IMR-90 (cell line): ENCODE data around the gene CLEC6A. TPM values are rescaled to one million over a fixed set of nuclear protein-coding genes. Genes with fewer than 3 reads are reported as not detected.

Experiments
- ATAC-seq: fragments of 200-7000 bp; cut with Tn5 transposase; 2 replicates; pipeline ENCODE4 v1.9.1; 2020; ENCODE audit warnings: low read depth, mild to moderate bottlenecking, moderate library complexity
- BruUV-seq: library from RNA; stranded (reverse); fragments of 400-500 nt; replicated peaks from 2 replicates; lab custom pipeline; 2021; lab: Mats Ljungman, UMichigan
- CTCF ChIA-PET: fragments of 300-600 bp; formaldehyde crosslinking; extraction: SDS; loops from one replicate; lab custom pipeline; 2021; ENCODE audit warnings: antibody characterized with exemption; lab: Yijun Ruan, JAX
- POLR2A ChIA-PET: fragments of 300-600 bp; sonication (Branson Sonifier 250); formaldehyde crosslinking; loops from one replicate; lab custom pipeline; 2022; ENCODE audit warnings: antibody characterized with exemption; ENCODE audit not compliant: unreplicated experiment; lab: Charles Lee
- DNase-seq: peaks from one replicate; pipeline ENCODE4 v3.0.0; 2013
- H2AFZ ChIP-seq: replicated peaks from 2 replicates; pipeline ENCODE3; 2013; ENCODE audit warnings: low read length, mild to moderate bottlenecking; ENCODE audit not compliant: poor library complexity
- H2AK5ac ChIP-seq: 2 replicates; pipeline ENCODE4 v1.6.1; 2013; ENCODE audit warnings: low read depth, low read length, inconsistent platforms
- H2AK9ac ChIP-seq: replicated peaks from 2 replicates; pipeline ENCODE3; 2013; ENCODE audit warnings: mild to moderate bottlenecking, low read depth, low read length, moderate library complexity; ENCODE audit not compliant: poor library complexity
- H2BK120ac ChIP-seq: 2 replicates; pipeline ENCODE4 v1.6.1; 2013; ENCODE audit warnings: low read depth, low read length, inconsistent platforms
- H2BK15ac ChIP-seq: 3 replicates; pipeline ENCODE4 v1.6.1; 2013; ENCODE audit warnings: low read depth, low read length, inconsistent platforms
- H2BK20ac ChIP-seq: 2 replicates; pipeline ENCODE4 v1.6.1; 2013; ENCODE audit warnings: low read depth, mild to moderate bottlenecking, inconsistent platforms, low read length, moderate library complexity
- H2BK5ac ChIP-seq: 2 replicates; pipeline ENCODE4 v1.6.1; 2013; ENCODE audit warnings: mild to moderate bottlenecking, low read depth, low read length, inconsistent platforms; ENCODE audit not compliant: poor library complexity, severe bottlenecking
- H3K14ac ChIP-seq: replicated peaks from 2 replicates; pipeline ENCODE4 v1.6.1; 2013; ENCODE audit warnings: low read depth, low read length, inconsistent platforms
- H3K18ac ChIP-seq: 2 replicates; pipeline ENCODE4 v1.6.1; 2013; ENCODE audit warnings: low read depth, low read length, control low read depth
- H3K23ac ChIP-seq: 2 replicates; pipeline ENCODE4 v1.6.1; 2013; ENCODE audit warnings: low read depth, low read length, inconsistent platforms
- H3K27ac ChIP-seq: 2 replicates; pipeline ENCODE4 v1.5.1; 2013; ENCODE audit warnings: mild to moderate bottlenecking, control low read depth, low read length; ENCODE audit not compliant: insufficient read depth
- H3K27me3 ChIP-seq: 2 replicates; pipeline ENCODE4 v1.6.1; 2013; ENCODE audit warnings: low read length; ENCODE audit not compliant: control insufficient read depth, insufficient read depth
- H3K36me3 ChIP-seq: 2 replicates; pipeline ENCODE4 v1.6.1; 2013; ENCODE audit warnings: low read length, mixed read lengths; ENCODE audit not compliant: control insufficient read depth, insufficient read depth
- H3K4ac ChIP-seq: 2 replicates; pipeline ENCODE4 v1.6.1; 2013; ENCODE audit warnings: low read depth, low read length, inconsistent platforms
- H3K4me1 ChIP-seq: 2 replicates; pipeline ENCODE4 v1.6.1; 2013; ENCODE audit warnings: low read length, mixed read lengths; ENCODE audit not compliant: control insufficient read depth, insufficient read depth
- H3K4me2 ChIP-seq: 2 replicates; pipeline ENCODE4 v1.6.1; 2013; ENCODE audit warnings: low read depth, mild to moderate bottlenecking, control low read depth, low read length, moderate library complexity
- H3K4me3 ChIP-seq: 2 replicates; pipeline ENCODE4 v1.5.1; 2013; ENCODE audit warnings: low read depth, mild to moderate bottlenecking, control low read depth, low read length, moderate library complexity; ENCODE audit not compliant: insufficient read depth
- H3K56ac ChIP-seq: 2 replicates; pipeline ENCODE4 v1.6.1; 2013; ENCODE audit warnings: low read length, inconsistent platforms; ENCODE audit not compliant: insufficient read depth; ENCODE audit errors: extremely low read depth
- H3K79me1 ChIP-seq, 2 experiments: 2 replicates each; pipeline ENCODE4 v1.6.1; 2013; ENCODE audit warnings: low read length in 2 of 2, inconsistent platforms in 1 of 2, low read depth in 1 of 2
- H3K9ac ChIP-seq: 2 replicates; pipeline ENCODE4 v1.6.1; 2013; ENCODE audit warnings: low read depth, low read length, control low read depth
- H3K9me1 ChIP-seq: 2 replicates; pipeline ENCODE4 v1.6.1; 2013; ENCODE audit warnings: low read length, inconsistent platforms; ENCODE audit not compliant: insufficient read depth
- H3K9me3 ChIP-seq: 2 replicates; pipeline ENCODE4 v1.6.1; 2013; ENCODE audit warnings: low read length; ENCODE audit not compliant: control insufficient read depth, insufficient read depth
- H4K20me1 ChIP-seq: 2 replicates; pipeline ENCODE4 v1.6.1; 2013; ENCODE audit warnings: low read length, inconsistent platforms; ENCODE audit not compliant: insufficient read depth
- H4K5ac ChIP-seq: 2 replicates; pipeline ENCODE4 v1.6.1; 2013; ENCODE audit warnings: mild to moderate bottlenecking, low read depth, low read length, control low read depth
- H4K8ac ChIP-seq, 2 experiments: 2 replicates each; pipeline ENCODE4 v1.6.1; 2013; ENCODE audit warnings: low read depth in 2 of 2, low read length in 2 of 2, control low read depth in 1 of 2, inconsistent platforms in 1 of 2
- H4K91ac ChIP-seq: 2 replicates; pipeline ENCODE4 v1.6.1; 2013; ENCODE audit warnings: low read depth, low read length, inconsistent platforms; ENCODE audit not compliant: insufficient read depth
- BHLHE40 ChIP-seq: fragments of 150-350 bp; IDR thresholded peaks from 2 replicates; pipeline ENCODE4 v1.6.1; 2016; ENCODE audit warnings: mild to moderate bottlenecking, low read depth, low read length
- CEBPB ChIP-seq: IDR thresholded peaks from 2 replicates; pipeline ENCODE4 v1.6.1; 2012; ENCODE audit warnings: low read depth, low read length, improper control_type of control experiment
- MAFK ChIP-seq: IDR thresholded peaks from 2 replicates; pipeline ENCODE4 v1.6.1; 2012; ENCODE audit warnings: low read depth, low read length, improper control_type of control experiment
- MAZ ChIP-seq: IDR thresholded peaks from 2 replicates; pipeline ENCODE4 v1.6.1; 2012; ENCODE audit warnings: low read depth, mild to moderate bottlenecking, low read length, improper control_type of control experiment, moderate library complexity, borderline replicate concordance
- MXI1 ChIP-seq: IDR thresholded peaks from 2 replicates; pipeline ENCODE4 v1.6.1; 2012; ENCODE audit warnings: low read depth, mild to moderate bottlenecking, low read length, moderate library complexity, borderline replicate concordance
- RFX5 ChIP-seq: IDR thresholded peaks from 2 replicates; pipeline ENCODE4 v1.8.0; 2012; ENCODE audit warnings: low read depth, mild to moderate bottlenecking, low read length, moderate library complexity
- WGBS, 2 experiments: methylation state at CpG; one replicate each; pipeline versions ENCODE4 v1.1.5 to v1.1.7; 2013; ENCODE audit warnings: missing lambda C conversion rate in 2 of 2; ENCODE audit not compliant: insufficient read length in 1 of 2; ENCODE audit errors: extremely low coverage in 2 of 2; 5-methylcytosine and 5-hydroxymethylcytosine counted together
- dilution Hi-C: fragments of 300-500 bp; cut with HindIII; formaldehyde crosslinking; loops from one replicate; pipeline ENCODE4 v1.14.3; 2018; ENCODE audit warnings: low sequenced_read_pairs; ENCODE audit not compliant: unreplicated experiment
- in situ Hi-C: fragments of 300-500 bp; cut with MboI; formaldehyde crosslinking; loops from 3 replicates; pipeline ENCODE4 v1.14.3; 2019; ENCODE audit warnings: low sequenced_read_pairs, inconsistent platforms, mixed read lengths
- intact Hi-C: fragments of 100-400 bp; cut with micrococcal nuclease; formaldehyde crosslinking; loops from 2 replicates; pipeline ENCODE4 v1.10.0; 2022
- polyA plus RNA-seq, 3 experiments: library from polyadenylated mRNA; depleted of rRNA; stranded (reverse); fragments of >200 nt; gene quantifications; 2 replicates each; pipeline ENCODE4 v1.2.3, GENCODE V29; 2012; ENCODE audit warnings: low replicate concordance in 1 of 3
- total RNA-seq: library from RNA; depleted of rRNA; stranded (reverse); fragments of >200 nt; gene quantifications from 2 replicates; pipeline ENCODE4 v1.2.3, GENCODE V29; 2012
- TF ChIP-seq, protein P1 (sequence below): fragments of 150-350 bp; IDR thresholded peaks from 2 replicates; pipeline ENCODE4 v1.6.1; 2017; ENCODE audit warnings: mild to moderate bottlenecking, antibody characterized with exemption, low read length, low read depth
- TF ChIP-seq, protein P2 (sequence below): conservative IDR thresholded peaks from 2 replicates; pipeline ENCODE4 v1.5.1; 2012; ENCODE audit warnings: mild to moderate bottlenecking, low read depth, low read length, improper control_type of control experiment
- TF ChIP-seq, protein P3 (sequence below): fragments of 150-350 bp; IDR thresholded peaks from 2 replicates; pipeline ENCODE4 v1.6.1; 2016; ENCODE audit warnings: low read depth, mild to moderate bottlenecking, low read length, moderate library complexity, borderline replicate concordance

Gene CLEC6A
- total and polyA plus RNA-seq, 2 of the 4 experiments (the other 2 are of a cell fraction), result not detected

DNA sequence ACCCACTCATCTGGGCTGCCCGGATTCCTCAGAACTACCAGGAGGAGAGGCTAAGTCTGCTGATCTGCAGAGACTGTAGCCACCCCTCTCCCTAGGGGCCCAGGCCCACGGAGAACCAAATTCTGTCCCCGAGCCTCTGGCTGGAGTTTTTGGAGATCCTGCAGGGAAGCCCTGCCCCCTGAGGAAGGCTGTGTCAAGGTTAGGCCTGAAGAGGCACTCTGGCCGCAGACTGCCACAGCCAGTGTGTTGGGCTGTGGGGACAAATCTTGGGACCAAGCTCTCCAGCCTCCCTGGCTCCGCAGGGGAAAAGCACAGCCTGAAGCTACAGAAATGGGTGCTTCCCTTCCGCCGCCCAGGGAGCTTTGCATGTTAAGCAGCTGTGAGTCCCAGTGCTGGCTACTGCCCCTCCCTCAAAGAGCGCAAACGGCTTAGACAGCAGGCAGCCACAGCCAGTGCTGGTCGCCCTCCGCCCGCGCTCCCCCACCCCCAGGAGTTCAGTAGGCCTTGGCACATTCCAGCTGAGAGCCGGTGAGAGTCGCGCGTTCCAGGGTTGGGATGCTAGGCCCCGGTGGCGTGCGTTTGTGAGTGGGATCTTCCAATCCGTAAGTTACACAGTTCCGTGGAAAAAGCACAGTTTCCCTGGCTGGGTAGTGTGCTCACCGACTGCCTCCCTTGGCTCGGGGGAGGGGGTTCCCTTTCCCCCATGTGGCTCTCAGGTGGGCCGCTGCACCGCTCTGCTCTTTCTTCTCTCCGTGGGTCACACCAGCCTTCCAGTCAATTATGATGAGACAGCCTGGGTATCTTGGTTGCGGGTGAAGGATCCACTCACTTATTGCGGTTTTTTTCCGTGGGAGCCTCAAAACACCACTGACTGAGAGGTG is 71.7 kb downstream of the CLEC6A start:
- no peak overlapping the region for H3K14ac ChIP-seq
- dilution Hi-C loops, result no loop called here
- no peaks in the 10 kb centered on the region for H3K9me1 ChIP-seq
- no TSS peak for BruUV-seq
- no peak overlapping the region for H2AK5ac ChIP-seq
- DNase-seq (no peak), ATAC-seq (no peak)
- no peaks in the 10 kb centered on the region for H3K27me3 ChIP-seq
- no peak overlapping the region for H2BK20ac ChIP-seq
- in situ Hi-C loops, result no loop called here
- no peaks in the 10 kb centered on the region for H4K20me1 ChIP-seq
- H3K9me3 ChIP-seq, result no peaks in the 10 kb centered on the region
- no peak overlapping the region for H2AFZ ChIP-seq
- H3K27ac ChIP-seq, result no peak overlapping the region
- no peak overlapping the region for H3K4me2 ChIP-seq
- no peak overlapping the region for H4K5ac ChIP-seq
- no peak overlapping the region for H3K56ac ChIP-seq
- POLR2A ChIA-PET, result no interaction called here
- no peak overlapping the region for H2AK9ac ChIP-seq
- no peak overlapping the region for H3K4me3 ChIP-seq
- H3K4ac ChIP-seq, result no peak overlapping the region
- no peaks in the 10 kb centered on the region for H3K36me3 ChIP-seq
- WGBS, 2 experiments, result 43% methylated on average over 5 of the region's 30 CpGs; no CpG with 5 or more reads in 1 of the 2 experiments
- no peak overlapping the region for H2BK120ac ChIP-seq
- no peak overlapping the region for H3K23ac ChIP-seq
- no peaks in the 10 kb centered on the region for H3K79me1 ChIP-seq
- intact Hi-C loops, result no loop called here
- no peaks in the 10 kb centered on the region for H3K4me1 ChIP-seq
- H2BK5ac ChIP-seq, result no peak overlapping the region
- TF ChIP-seq RFX5 (no peak), MAFK (no peak), MAZ (no peak), CEBPB (no peak), MXI1 (no peak), BHLHE40 (no peak)
- TF ChIP-seq, protein P1, sequence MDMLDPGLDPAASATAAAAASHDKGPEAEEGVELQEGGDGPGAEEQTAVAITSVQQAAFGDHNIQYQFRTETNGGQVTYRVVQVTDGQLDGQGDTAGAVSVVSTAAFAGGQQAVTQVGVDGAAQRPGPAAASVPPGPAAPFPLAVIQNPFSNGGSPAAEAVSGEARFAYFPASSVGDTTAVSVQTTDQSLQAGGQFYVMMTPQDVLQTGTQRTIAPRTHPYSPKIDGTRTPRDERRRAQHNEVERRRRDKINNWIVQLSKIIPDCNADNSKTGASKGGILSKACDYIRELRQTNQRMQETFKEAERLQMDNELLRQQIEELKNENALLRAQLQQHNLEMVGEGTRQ, result no peak
- TF ChIP-seq, protein P2, sequence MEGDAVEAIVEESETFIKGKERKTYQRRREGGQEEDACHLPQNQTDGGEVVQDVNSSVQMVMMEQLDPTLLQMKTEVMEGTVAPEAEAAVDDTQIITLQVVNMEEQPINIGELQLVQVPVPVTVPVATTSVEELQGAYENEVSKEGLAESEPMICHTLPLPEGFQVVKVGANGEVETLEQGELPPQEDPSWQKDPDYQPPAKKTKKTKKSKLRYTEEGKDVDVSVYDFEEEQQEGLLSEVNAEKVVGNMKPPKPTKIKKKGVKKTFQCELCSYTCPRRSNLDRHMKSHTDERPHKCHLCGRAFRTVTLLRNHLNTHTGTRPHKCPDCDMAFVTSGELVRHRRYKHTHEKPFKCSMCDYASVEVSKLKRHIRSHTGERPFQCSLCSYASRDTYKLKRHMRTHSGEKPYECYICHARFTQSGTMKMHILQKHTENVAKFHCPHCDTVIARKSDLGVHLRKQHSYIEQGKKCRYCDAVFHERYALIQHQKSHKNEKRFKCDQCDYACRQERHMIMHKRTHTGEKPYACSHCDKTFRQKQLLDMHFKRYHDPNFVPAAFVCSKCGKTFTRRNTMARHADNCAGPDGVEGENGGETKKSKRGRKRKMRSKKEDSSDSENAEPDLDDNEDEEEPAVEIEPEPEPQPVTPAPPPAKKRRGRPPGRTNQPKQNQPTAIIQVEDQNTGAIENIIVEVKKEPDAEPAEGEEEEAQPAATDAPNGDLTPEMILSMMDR, result no peak
- TF ChIP-seq, protein P3, sequence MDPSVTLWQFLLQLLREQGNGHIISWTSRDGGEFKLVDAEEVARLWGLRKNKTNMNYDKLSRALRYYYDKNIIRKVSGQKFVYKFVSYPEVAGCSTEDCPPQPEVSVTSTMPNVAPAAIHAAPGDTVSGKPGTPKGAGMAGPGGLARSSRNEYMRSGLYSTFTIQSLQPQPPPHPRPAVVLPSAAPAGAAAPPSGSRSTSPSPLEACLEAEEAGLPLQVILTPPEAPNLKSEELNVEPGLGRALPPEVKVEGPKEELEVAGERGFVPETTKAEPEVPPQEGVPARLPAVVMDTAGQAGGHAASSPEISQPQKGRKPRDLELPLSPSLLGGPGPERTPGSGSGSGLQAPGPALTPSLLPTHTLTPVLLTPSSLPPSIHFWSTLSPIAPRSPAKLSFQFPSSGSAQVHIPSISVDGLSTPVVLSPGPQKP, result no peak
- H2BK15ac ChIP-seq, result no peak overlapping the region
- no peak overlapping the region for H4K91ac ChIP-seq
- no peak overlapping the region for H3K9ac ChIP-seq
- CTCF ChIA-PET, result no interaction called here
- no peak overlapping the region for H3K18ac ChIP-seq
- no peak overlapping the region for H4K8ac ChIP-seq
